Mesenchymal stem cell (in vitro differentiated cells and primary cell): ENCODE data around the gene TET1.
"Not testable (repeated sequence)": the region's sequence is repeated elsewhere in the genome, so short reads cannot be mapped to it uniquely, and the experiment has no call there.

Source experiments
- DNase-seq: peaks from one replicate; pipeline ENCODE4 v3.0.0-alpha.2; 2013
- H2AFZ ChIP-seq: one replicate; pipeline ENCODE4 v1.6.1; 2013; ENCODE audit warnings: low read depth, mild to moderate bottlenecking, control low read depth, inconsistent platforms, low read length, moderate library complexity
- H2AK5ac ChIP-seq: 2 replicates; pipeline ENCODE4 v1.6.1; 2013; ENCODE audit warnings: low read length, moderate library complexity, mild to moderate bottlenecking, inconsistent platforms; ENCODE audit not compliant: severe bottlenecking
- H2BK120ac ChIP-seq: one replicate; pipeline ENCODE4 v1.6.1; 2013; ENCODE audit warnings: low read depth, mild to moderate bottlenecking, inconsistent platforms, low read length, moderate library complexity
- H2BK12ac ChIP-seq, 2 experiments: one replicate each; pipeline ENCODE4 v1.6.1; 2013; ENCODE audit warnings: inconsistent platforms in 2 of 2, low read length in 2 of 2, mild to moderate bottlenecking in 2 of 2, moderate library complexity in 2 of 2, control low read depth in 1 of 2
- H2BK15ac ChIP-seq: one replicate; pipeline ENCODE4 v1.6.1; 2013; ENCODE audit warnings: mild to moderate bottlenecking, low read depth, inconsistent platforms; ENCODE audit not compliant: poor library complexity, severe bottlenecking
- H2BK5ac ChIP-seq: 2 replicates; pipeline ENCODE4 v1.6.1; 2013; ENCODE audit warnings: low read depth, mild to moderate bottlenecking, low read length, control low read depth, inconsistent platforms; ENCODE audit not compliant: poor library complexity, severe bottlenecking
- H3K14ac ChIP-seq, 2 experiments: one replicate each; pipeline ENCODE4 v1.6.1; 2013; ENCODE audit warnings: inconsistent platforms in 2 of 2, low read length in 2 of 2, control low read depth in 1 of 2, mild to moderate bottlenecking in 1 of 2, moderate library complexity in 1 of 2
- H3K18ac ChIP-seq, 2 experiments: one replicate each; pipeline ENCODE4 v1.6.1; 2013; ENCODE audit warnings: inconsistent platforms in 2 of 2, low read length in 2 of 2, control low read depth in 1 of 2, low read depth in 1 of 2, mild to moderate bottlenecking in 1 of 2
- H3K23ac ChIP-seq, 2 experiments: one replicate each; pipeline ENCODE4 v1.6.1; 2013; ENCODE audit warnings: inconsistent platforms in 2 of 2, low read length in 2 of 2, mild to moderate bottlenecking in 2 of 2, moderate library complexity in 2 of 2, control low read depth in 1 of 2
- H3K27ac ChIP-seq: 2 replicates; pipeline ENCODE4 v1.5.1; 2013; ENCODE audit warnings: mild to moderate bottlenecking, moderate library complexity, low read length, control low read depth, inconsistent platforms; ENCODE audit not compliant: poor library complexity, severe bottlenecking
- H3K27me3 ChIP-seq, 2 experiments: 2 replicates each; pipeline versions ENCODE4 v1.6.1 to v1.7.0; 2013; ENCODE audit warnings: low read length in 2 of 2, mild to moderate bottlenecking in 2 of 2, moderate library complexity in 2 of 2, control low read depth in 1 of 2, inconsistent platforms in 1 of 2; ENCODE audit not compliant: control insufficient read depth in 1 of 2, insufficient read depth in 1 of 2
- H3K36me3 ChIP-seq, 2 experiments: 2 replicates each; pipeline versions ENCODE4 v1.6.1 to v1.7.0; 2013; ENCODE audit warnings: low read length in 2 of 2, control low read depth in 1 of 2, inconsistent platforms in 1 of 2, low read depth in 1 of 2, mild to moderate bottlenecking in 1 of 2; ENCODE audit not compliant: insufficient read depth in 2 of 2, control insufficient read depth in 1 of 2
- H3K4ac ChIP-seq, 2 experiments: one replicate each; pipeline ENCODE4 v1.6.1; 2013; ENCODE audit warnings: inconsistent platforms in 2 of 2, low read length in 2 of 2, mild to moderate bottlenecking in 2 of 2, moderate library complexity in 2 of 2, control low read depth in 1 of 2, low read depth in 1 of 2
- H3K4me1 ChIP-seq: 2 replicates; pipeline ENCODE4 v1.6.1; 2013; ENCODE audit warnings: low read depth, low read length, control low read depth; ENCODE audit not compliant: control insufficient read depth, insufficient read depth
- H3K4me2 ChIP-seq: 2 replicates; pipeline ENCODE4 v1.6.1; 2013; ENCODE audit warnings: low read length, mild to moderate bottlenecking, inconsistent platforms; ENCODE audit not compliant: poor library complexity, severe bottlenecking
- H3K4me3 ChIP-seq, 2 experiments: 2 replicates each; pipeline versions ENCODE4 v1.5.1 to v1.7.0; 2013; ENCODE audit warnings: low read length in 2 of 2, mild to moderate bottlenecking in 2 of 2, control low read depth in 1 of 2, low read depth in 1 of 2; ENCODE audit not compliant: insufficient read depth in 1 of 2
- H3K79me1 ChIP-seq: replicated peaks from 2 replicates; pipeline ENCODE4 v1.6.1; 2013; ENCODE audit warnings: mild to moderate bottlenecking, control low read depth, low read length, inconsistent platforms; ENCODE audit not compliant: poor library complexity, severe bottlenecking
- H3K9ac ChIP-seq: 2 replicates; pipeline ENCODE4 v1.7.0; 2013; ENCODE audit warnings: mild to moderate bottlenecking, low read length, moderate library complexity
- H3K9me3 ChIP-seq: 2 replicates; pipeline ENCODE4 v1.7.0; 2013; ENCODE audit warnings: mild to moderate bottlenecking, low read length; ENCODE audit not compliant: control insufficient read depth
- H4K8ac ChIP-seq: one replicate; pipeline ENCODE4 v1.6.1; 2013; ENCODE audit warnings: inconsistent platforms, mild to moderate bottlenecking, low read length, moderate library complexity
- H4K91ac ChIP-seq: one replicate; pipeline ENCODE4 v1.6.1; 2013; ENCODE audit warnings: mild to moderate bottlenecking, low read length, inconsistent platforms
- WGBS: methylation state at CpG from one replicate; pipeline ENCODE4 v1.1.7; 2013; ENCODE audit warnings: mixed read lengths; 5-methylcytosine and 5-hydroxymethylcytosine counted together

The TET1 gene

GRCh38 chr10:68518609-68519008, 41.5 kb upstream of the TET1 start:
- H3K36me3 ChIP-seq: peaks cover 16 to 17% of the 10 kb centered on the region in 2 experiments
- 99% methylated on average over 6 of the region's 11 CpGs for WGBS
- not testable (repeated sequence) for H4K91ac ChIP-seq, H3K14ac ChIP-seq, H3K4me1 ChIP-seq, H3K4me2 ChIP-seq, H4K8ac ChIP-seq, H3K27ac ChIP-seq, H2BK15ac ChIP-seq, H3K9me3 ChIP-seq, H3K4me3 ChIP-seq, H3K23ac ChIP-seq, H2AK5ac ChIP-seq, H2BK12ac ChIP-seq, H3K9ac ChIP-seq, H2BK5ac ChIP-seq, H3K27me3 ChIP-seq, H2BK120ac ChIP-seq, H2AFZ ChIP-seq, DNase-seq, H3K18ac ChIP-seq, H3K4ac ChIP-seq
- H3K79me1 ChIP-seq: peaks cover 17% of the 10 kb centered on the region

GRCh38 chr10:68525490-68526038, 34.6 kb upstream of the TET1 start:
- peak overlapping the region; percentile 86 for H2AK5ac ChIP-seq
- peaks cover 13% of the 10 kb centered on the region for H3K79me1 ChIP-seq
- not testable (repeated sequence) for H3K4me1 ChIP-seq, H4K8ac ChIP-seq, H2AFZ ChIP-seq, H3K23ac ChIP-seq, H3K14ac ChIP-seq, H2BK12ac ChIP-seq, H2BK120ac ChIP-seq, H3K9me3 ChIP-seq, H4K91ac ChIP-seq, H3K4me2 ChIP-seq, DNase-seq, H3K4me3 ChIP-seq, H3K18ac ChIP-seq, H3K4ac ChIP-seq, H3K27me3 ChIP-seq, H2BK15ac ChIP-seq
- H3K27ac ChIP-seq: peak overlapping the region; percentile 92
- H2BK5ac ChIP-seq: peak overlapping the region; percentile 92
- H3K36me3 ChIP-seq: peaks cover 10 to 23% of the 10 kb centered on the region in 2 experiments
- peak overlapping the region; percentile 29 for H3K9ac ChIP-seq
- 60% methylated on average over 1 of the region's 5 CpGs for WGBS

- Histone ChIP-seq H4K91ac (no peak overlapping the region), H3K4me1 (peaks cover 5% of the 10 kb centered on the region), H2AK5ac (no peak overlapping the region), H3K9ac (peak overlapping the region; percentile 96), H3K23ac (no peak overlapping the region), H3K27me3 (no peaks in the 10 kb centered on the region), H2BK120ac (no peak overlapping the region), H3K27ac (peak overlapping the region; percentile 69), H3K14ac (peak overlapping the region in 1 of 2 experiments; percentile 90), H3K4ac (peak overlapping the region; percentile 54 to 66), H3K4me2 (peak overlapping the region; percentile 97), H4K8ac (peak overlapping the region; percentile 91), H3K9me3 (no peaks in the 10 kb centered on the region), H2BK5ac (peak overlapping the region; percentile 81), H3K79me1 (peaks cover 13% of the 10 kb centered on the region), H2AFZ (peak overlapping the region; percentile 73), H2BK15ac (no peak overlapping the region), H2BK12ac (no peak overlapping the region), H3K4me3 (peak overlapping the region; percentile 95 to 96), H3K36me3 (peaks cover 10 to 22% of the 10 kb centered on the region in 2 experiments), H3K18ac (peak overlapping the region in 1 of 2 experiments; percentile 85)
- no peak for DNase-seq
- 2% methylated on average over 11 of the region's 11 CpGs for WGBS
These were observed 33.4 kb upstream of the TET1 start for GRCh38 chr10:68526634-68527307.

GRCh38 chr10:68536973-68537372, 23.2 kb upstream of the TET1 start:
- H3K14ac ChIP-seq: no peak overlapping the region

More at GRCh38 chr10:68536973-68537372, 23.2 kb upstream of the TET1 start:
- H4K91ac ChIP-seq: no peak overlapping the region
- no peaks in the 10 kb centered on the region for H3K9me3 ChIP-seq
- H3K79me1 ChIP-seq: no peaks in the 10 kb centered on the region
- WGBS: 85% methylated on average over 9 of the region's 9 CpGs
- no peaks in the 10 kb centered on the region for H3K36me3 ChIP-seq
- H3K18ac ChIP-seq: no peak overlapping the region
- H3K27me3 ChIP-seq: no peaks in the 10 kb centered on the region
- no peak overlapping the region for H4K8ac ChIP-seq
- H3K9ac ChIP-seq: no peak overlapping the region
- no peak for DNase-seq
- H3K4ac ChIP-seq: no peak overlapping the region
- no peak overlapping the region for H3K27ac ChIP-seq
- no peaks in the 10 kb centered on the region for H3K4me1 ChIP-seq
- no peak overlapping the region for H2BK5ac ChIP-seq
- H3K4me2 ChIP-seq: no peak overlapping the region
- no peak overlapping the region for H3K23ac ChIP-seq
- no peak overlapping the region for H2BK120ac ChIP-seq
- no peak overlapping the region for H2AFZ ChIP-seq
- no peak overlapping the region for H2BK15ac ChIP-seq
- no peak overlapping the region for H2BK12ac ChIP-seq
- H3K4me3 ChIP-seq: no peak overlapping the region
- no peak overlapping the region for H2AK5ac ChIP-seq
